GM13977 (cell line): ENCODE data around the gene UCMA.

Source experiments
- DNase-seq: peaks from one replicate; pipeline ENCODE4 v3.0.0; 2012; ENCODE audit warnings: low spot score
- CTCF ChIP-seq: IDR thresholded peaks from 2 replicates; pipeline ENCODE4 v1.5.1; 2012; ENCODE audit warnings: mild to moderate bottlenecking, control low read depth; ENCODE audit not compliant: insufficient read depth; ENCODE audit errors: extremely low read depth, missing control alignments
- in situ Hi-C: fragments of 300-500 bp; cut with MboI; formaldehyde crosslinking; loops from one replicate; pipeline ENCODE4 v1.12.0; 2022; ENCODE audit warnings: low sequenced_read_pairs, low pct_unique_long_range_greater_than_20kb, mixed read lengths, inconsistent platforms; ENCODE audit not compliant: unreplicated experiment

Gene UCMA

DNA sequence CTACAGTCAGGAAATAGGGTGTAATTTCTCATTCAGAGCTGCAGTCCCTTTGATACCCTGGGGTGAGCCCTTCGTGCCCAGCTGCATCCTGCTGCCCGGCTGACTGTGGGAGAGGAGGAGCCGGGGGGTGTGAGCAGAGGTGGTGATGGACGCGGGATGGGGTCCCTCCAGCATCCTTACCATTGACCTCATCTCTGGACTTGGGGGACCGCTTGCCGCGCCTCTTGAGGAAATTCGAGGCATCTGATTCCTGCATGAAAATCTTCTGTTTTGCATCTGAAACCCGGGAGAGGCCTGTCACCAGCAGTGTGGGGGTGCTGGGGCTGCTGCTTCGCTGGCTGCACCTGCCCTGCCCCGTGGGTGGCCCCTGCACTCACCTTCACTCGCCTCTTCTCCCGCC lies 816 bp downstream of the UCMA start:
- no peak for TF ChIP-seq CTCF
- in situ Hi-C loops, result no loop called here

GRCh38 chr10:13231808-13232207 lies 2.4 kb downstream of the UCMA start:
- no peak for TF ChIP-seq CTCF
- in situ Hi-C loops, result no loop called here
- no peak for DNase-seq

More for the DNA sequence above, 816 bp downstream of the UCMA start:
- DNase-seq, result no peak

DNA sequence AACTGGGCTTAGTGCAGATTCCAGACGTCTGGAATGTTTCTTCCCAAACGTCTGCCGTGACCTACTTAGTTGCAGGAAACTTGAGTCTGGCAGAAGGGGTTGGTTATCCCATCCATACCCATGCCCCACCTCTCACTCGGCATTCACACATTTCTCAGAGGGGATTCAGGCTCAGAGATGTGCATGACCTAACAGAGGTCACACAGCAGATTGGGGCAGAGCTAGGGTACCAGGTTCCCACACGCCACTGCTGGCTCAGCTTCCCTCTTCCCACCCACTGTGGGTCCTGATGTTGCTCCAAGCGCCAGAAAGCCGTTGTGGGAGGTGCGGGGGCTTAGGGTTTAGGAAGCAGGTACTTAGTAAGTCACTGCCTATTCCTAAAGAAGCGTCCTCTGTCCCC lies 3.0 kb downstream of the UCMA start:
- in situ Hi-C loops, result no loop called here
- TF ChIP-seq CTCF, result no peak

GRCh38 chr10:13227031-13227430 lies 7.1 kb downstream of the UCMA start:
- TF ChIP-seq CTCF, result no peak

More for the DNA sequence above, 3.0 kb downstream of the UCMA start:
- DNase-seq, result no peak

GRCh38 chr10:13225601-13226000 lies 8.6 kb downstream of the UCMA start:
- no peak for TF ChIP-seq CTCF
- in situ Hi-C loops, result no loop called here
- DNase-seq, result no peak

More at GRCh38 chr10:13227031-13227430, 7.1 kb downstream of the UCMA start:
- in situ Hi-C loops, result no loop called here
- DNase-seq, result no peak

GRCh38 chr10:13224210-13224995 lies 9.8 kb downstream of the UCMA start:
- no peak for TF ChIP-seq CTCF
- no peak for DNase-seq
- in situ Hi-C loops, result no loop called here
